ENCODE data around the gene VGLL4.
A peak's percentile ranks its signal among the peaks of the same experiment; 100 is the strongest.

The VGLL4 gene

GRCh38 chr3:11625376-11626083, 18.2 kb downstream of the VGLL4 start:
- no peak for DNase-seq

GRCh38 chr3:11624704-11625375, 18.9 kb downstream of the VGLL4 start:
- DNase-seq = no peak

GRCh38 chr3:11624161-11624560, 19.6 kb downstream of the VGLL4 start:
- no peak for DNase-seq

GRCh38 chr3:11622586-11623550, 20.8 kb downstream of the VGLL4 start:
- DNase-seq = no peak

GRCh38 chr3:11621077-11621476, 22.6 kb downstream of the VGLL4 start:
- no peak for DNase-seq

- no peak for DNase-seq
Observed at GRCh38 chr3:11619946-11620652, 23.6 kb downstream of the VGLL4 start.

GRCh38 chr3:11619461-11619860, 24.3 kb downstream of the VGLL4 start:
- no peak for DNase-seq

- peak; percentile 2 for DNase-seq
Observed at GRCh38 chr3:11618904-11619303, 24.8 kb downstream of the VGLL4 start.

- DNase-seq = no peak
Observed at GRCh38 chr3:11616551-11616950, 27.2 kb downstream of the VGLL4 start.

GRCh38 chr3:11613851-11614487, 29.7 kb downstream of the VGLL4 start:
- no peak for DNase-seq

- no peak for DNase-seq
Observed at GRCh38 chr3:11613319-11613718, 30.4 kb downstream of the VGLL4 start.

GRCh38 chr3:11612515-11613188, 31.1 kb downstream of the VGLL4 start:
- no peak for DNase-seq

- DNase-seq = no peak
Observed at GRCh38 chr3:11611341-11611799, 32.3 kb downstream of the VGLL4 start.

GRCh38 chr3:11610700-11611275, 32.9 kb downstream of the VGLL4 start:
- no peak for DNase-seq

- no peak for DNase-seq
Observed at GRCh38 chr3:11610044-11610671, 33.6 kb downstream of the VGLL4 start.

- no peak for DNase-seq
Observed at GRCh38 chr3:11609481-11609880, 34.2 kb downstream of the VGLL4 start.

- DNase-seq = no peak
Observed at GRCh38 chr3:11607816-11608215, 35.9 kb downstream of the VGLL4 start.

GRCh38 chr3:11606865-11607440, 36.8 kb downstream of the VGLL4 start:
- no peak for DNase-seq

- DNase-seq = no peak
Observed at GRCh38 chr3:11606090-11606784, 37.5 kb downstream of the VGLL4 start.

GRCh38 chr3:11605398-11605797, 38.3 kb downstream of the VGLL4 start:
- DNase-seq = no peak

Data from NCI-H1105 treated with DMSO at 0.1 percent for 48 hours (cell line).